Right lobe of liver (tissue), 4 donors: Measurements from ENCODE around the gene SLC1A2.

ENCODE experiments used
- POLR2A ChIP-seq: fragments of 450-650 bp; IDR thresholded peaks from one replicate; pipeline ENCODE4 v1.6.1; 2017; ENCODE audit warnings: antibody characterized with exemption, mild to moderate bottlenecking
- TF ChIP-seq, protein P1 (sequence below), 4 donors: fragments of 200-600 bp in 3 of 4; fragments of 450-650 bp in 1 of 4; IDR thresholded peaks; one replicate each; pipeline versions ENCODE4 v1.5.1 to v1.8.0; 2016 to 2022; ENCODE audit warnings: antibody characterized with exemption in 4 of 4, mild to moderate bottlenecking in 2 of 4
- donor health status: DM: no; HTN: no; CAD: no.
- donor health status: DM: no; HTN: no; CAD: no.
- donor health status: DM: no; HTN: yes; CAD: no.

DNA sequence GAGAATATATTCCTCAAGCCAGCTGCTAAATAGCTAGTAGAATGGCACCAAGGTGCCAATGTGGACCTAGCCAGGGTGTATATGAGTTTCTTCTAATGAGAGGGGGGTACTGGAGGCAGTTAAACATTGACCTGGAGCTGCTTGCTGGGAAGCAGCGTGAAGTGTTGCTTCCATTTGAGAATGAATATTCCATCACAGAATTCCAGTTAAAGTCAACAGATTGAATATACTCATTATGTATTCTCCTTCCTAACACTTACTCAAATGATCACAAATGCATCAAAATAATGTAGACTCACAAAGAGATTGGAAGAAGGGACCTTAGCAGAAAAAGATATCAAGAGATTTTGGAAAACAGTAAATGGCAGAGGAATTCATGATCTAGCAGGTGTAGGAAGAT is 178.3 kb downstream of the SLC1A2 start:
- TF ChIP-seq, protein P1, sequence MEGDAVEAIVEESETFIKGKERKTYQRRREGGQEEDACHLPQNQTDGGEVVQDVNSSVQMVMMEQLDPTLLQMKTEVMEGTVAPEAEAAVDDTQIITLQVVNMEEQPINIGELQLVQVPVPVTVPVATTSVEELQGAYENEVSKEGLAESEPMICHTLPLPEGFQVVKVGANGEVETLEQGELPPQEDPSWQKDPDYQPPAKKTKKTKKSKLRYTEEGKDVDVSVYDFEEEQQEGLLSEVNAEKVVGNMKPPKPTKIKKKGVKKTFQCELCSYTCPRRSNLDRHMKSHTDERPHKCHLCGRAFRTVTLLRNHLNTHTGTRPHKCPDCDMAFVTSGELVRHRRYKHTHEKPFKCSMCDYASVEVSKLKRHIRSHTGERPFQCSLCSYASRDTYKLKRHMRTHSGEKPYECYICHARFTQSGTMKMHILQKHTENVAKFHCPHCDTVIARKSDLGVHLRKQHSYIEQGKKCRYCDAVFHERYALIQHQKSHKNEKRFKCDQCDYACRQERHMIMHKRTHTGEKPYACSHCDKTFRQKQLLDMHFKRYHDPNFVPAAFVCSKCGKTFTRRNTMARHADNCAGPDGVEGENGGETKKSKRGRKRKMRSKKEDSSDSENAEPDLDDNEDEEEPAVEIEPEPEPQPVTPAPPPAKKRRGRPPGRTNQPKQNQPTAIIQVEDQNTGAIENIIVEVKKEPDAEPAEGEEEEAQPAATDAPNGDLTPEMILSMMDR (IDR thresholded peaks at IDR 0.05), result no peak
- no peak for TF ChIP-seq POLR2A
